ENCODE results near the gene SFTA2.

GRCh38 chr6:30939473-30939872, 7.5 kb upstream of the SFTA2 start:
- TF ChIP-seq CTCF (IDR thresholded peaks at IDR 0.05) (no peak), POLR2A (IDR thresholded peaks at IDR 0.05) (no peak)
